ENCODE measurements around the gene PRR12. TPM values are rescaled to one million over a fixed set of nuclear protein-coding genes. Genes with fewer than 3 reads are reported as not detected.

The PRR12 gene
- total and polyA plus RNA-seq, 10 donors, result 3.7 to 44.3 (median 23.1) TPM

GRCh38 chr19:49637821-49638738 lies 47.1 kb downstream of the PRR12 start:
- 11 to 16% (median 12%) methylated on average over 19 of the region's 19 CpGs for WGBS, 5 donors
- peak overlapping the region in 7 of 8 donors; percentile 54 to 98 (median 83) for H3K4me3 ChIP-seq
- H3K27ac ChIP-seq, result peak overlapping the region in 7 of 8 donors; percentile 91 to 98 (median 95)
- H3K9me3 ChIP-seq, result no peaks in the 10 kb centered on the region
- intact Hi-C loops (cut with DNase I; ENCODE audit: low total_unique reads), result no loop called here
- peak; percentile 91 for DNase-seq
- TF ChIP-seq POLR2AphosphoS5 (IDR thresholded peaks at IDR 0.05) (peak; percentile 35 to 80 (median 75)), CTCF (IDR thresholded peaks at IDR 0.05 in 8 of 11, conservative IDR thresholded peaks at IDR 0.05 in 3 of 11) (no peak)
- H3K4me1 ChIP-seq, result peaks cover 12 to 84% (median 57%) of the 10 kb centered on the region in 6 donors
- H3K36me3 ChIP-seq, result peaks cover 0 to 8% (median 0%) of the 10 kb centered on the region in 6 donors
- no peaks in the 10 kb centered on the region for H3K27me3 ChIP-seq (replicated peaks in 1 of 7)

GRCh38 chr19:49639401-49640112 lies 48.6 kb downstream of the PRR12 start:
- TF ChIP-seq POLR2AphosphoS5 (IDR thresholded peaks at IDR 0.05) (no peak), CTCF (IDR thresholded peaks at IDR 0.05 in 8 of 11, conservative IDR thresholded peaks at IDR 0.05 in 3 of 11) (no peak), POLR2A (IDR thresholded peaks at IDR 0.05) (no peak)
- intact Hi-C loops (cut with DNase I; ENCODE audit: low total_unique reads), result no loop called here
- H3K4me1 ChIP-seq, result peaks cover 18 to 89% (median 72%) of the 10 kb centered on the region in 6 donors

GRCh38 chr19:49640113-49640898 lies 49.3 kb downstream of the PRR12 start, which contains the start of gene RRAS:
Gene RRAS (minus strand): TSS chr19:49640143. CDS start chr19:49640098, 45 bp downstream.
- peak; percentile 99 for DNase-seq
- intact Hi-C loops (cut with DNase I; ENCODE audit: low total_unique reads), result no loop called here
- no peaks in the 10 kb centered on the region for H3K9me3 ChIP-seq
- H3K27ac ChIP-seq, result peak within 1 kb of the TSS; percentile 89 to 98 (median 95)
- H3K4me3 ChIP-seq, result peak within 1 kb of the TSS; percentile 54 to 98 (median 78)
- H3K36me3 ChIP-seq, result peaks cover 0 to 14% (median 2%) of the 10 kb centered on the region in 6 donors
- TF ChIP-seq POLR2A (IDR thresholded peaks at IDR 0.05) (peak in 2 of 3 donors; percentile 38 to 88), POLR2AphosphoS5 (IDR thresholded peaks at IDR 0.05) (peak; percentile 94 to 99 (median 95)), CTCF (IDR thresholded peaks at IDR 0.05 in 8 of 11, conservative IDR thresholded peaks at IDR 0.05 in 3 of 11) (peak in 3 of 11 experiments; percentile 22 to 39 (median 25))
- 0% methylated on average over 29 to 51 of the region's 51 CpGs for WGBS, 5 donors
- peaks cover 18 to 89% (median 75%) of the 10 kb centered on the region in 6 donors for H3K4me1 ChIP-seq
- H3K27me3 ChIP-seq (replicated peaks in 1 of 7), result no peaks in the 10 kb centered on the region

More at GRCh38 chr19:49639401-49640112, 48.6 kb downstream of the PRR12 start:
- H3K27ac ChIP-seq, result peak overlapping the region; percentile 87 to 98 (median 95)
- 4 to 10% (median 6%) methylated on average over 9 to 31 of the region's 31 CpGs for WGBS, 5 donors
- no peaks in the 10 kb centered on the region for H3K27me3 ChIP-seq (replicated peaks in 1 of 7)
- peak overlapping the region; percentile 54 to 98 (median 78) for H3K4me3 ChIP-seq
- H3K36me3 ChIP-seq, result peaks cover 0 to 10% (median 0%) of the 10 kb centered on the region in 6 donors
- H3K9me3 ChIP-seq, result no peaks in the 10 kb centered on the region
- no peak for DNase-seq
